H1 (cell line): ENCODE data around the gene GOLGB1. TPM values are rescaled to one million over a fixed set of nuclear protein-coding genes. Genes with fewer than 3 reads are reported as not detected.

Source experiments
- CTCF ChIA-PET: fragments of 300-600 bp; sonication (Branson Sonifier 250); formaldehyde crosslinking; loops from one replicate; lab custom pipeline; 2021; ENCODE audit not compliant: partially characterized antibody; lab: Charles Lee
- POLR2A ChIA-PET: fragments of 300-600 bp; sonication (Branson Sonifier 250); formaldehyde crosslinking; loops from one replicate; lab custom pipeline; 2021; ENCODE audit warnings: inconsistent platforms; ENCODE audit not compliant: partially characterized antibody; lab: Charles Lee
- DNase-seq, 2 experiments: peaks; one replicate each; pipeline versions ENCODE4 v3.0.0 to v3.0.0-alpha.2; 2010 to 2022; ENCODE audit warnings: low spot score in 2 of 2, low read depth in 1 of 2, mixed read lengths in 1 of 2
- FAIRE-seq: peaks from 2 replicates; lab custom pipeline; 2011; peaks lifted over from hg19 to GRCh38; lab: Jason Lieb, UNC
- H2AFZ ChIP-seq: 2 replicates; pipeline ENCODE4 v1.8.1; 2012; ENCODE audit warnings: low read length, inconsistent platforms
- H2AK5ac ChIP-seq: 2 replicates; pipeline ENCODE4 v1.6.1; 2013; ENCODE audit warnings: low read depth, low read length
- H2BK120ac ChIP-seq: replicated peaks from 2 replicates; pipeline ENCODE3; 2013; ENCODE audit warnings: low read depth, low read length, inconsistent platforms
- H2BK12ac ChIP-seq: 2 replicates; pipeline ENCODE4 v1.6.1; 2013; ENCODE audit warnings: low read depth, low read length
- H2BK15ac ChIP-seq: 2 replicates; pipeline ENCODE4 v1.6.1; 2013; ENCODE audit warnings: low read length
- H2BK20ac ChIP-seq: 2 replicates; pipeline ENCODE4 v1.6.1; 2013; ENCODE audit warnings: low read length
- H2BK5ac ChIP-seq: 2 replicates; pipeline ENCODE4 v1.6.1; 2013; ENCODE audit warnings: low read depth, low read length
- H3K14ac ChIP-seq: 2 replicates; pipeline ENCODE4 v1.6.1; 2013; ENCODE audit warnings: inconsistent platforms; ENCODE audit not compliant: insufficient read length
- H3K18ac ChIP-seq: 2 replicates; pipeline ENCODE4 v1.6.1; 2013; ENCODE audit warnings: low read length; ENCODE audit errors: extremely low read depth
- H3K23ac ChIP-seq: 2 replicates; pipeline ENCODE4 v1.6.1; 2013; ENCODE audit warnings: inconsistent platforms; ENCODE audit not compliant: insufficient read length
- H3K23me2 ChIP-seq: 2 replicates; pipeline ENCODE4 v1.6.1; 2013; ENCODE audit warnings: low read depth, low read length
- H3K27ac ChIP-seq: 2 replicates; pipeline ENCODE4 v1.6.1; 2011; ENCODE audit warnings: low read depth, low read length, inconsistent platforms
- H3K27me3 ChIP-seq, 4 experiments: replicated peaks in 1 of 4; 1 replicate in 1 of 4; 2 replicates in 3 of 4; pipeline versions ENCODE4 v1.6.1 to v1.8.1; 2011 to 2013; ENCODE audit warnings: low read length in 3 of 4, mild to moderate bottlenecking in 3 of 4, inconsistent platforms in 2 of 4, mixed read lengths in 2 of 4, moderate library complexity in 1 of 4; ENCODE audit not compliant: control insufficient read depth in 3 of 4, insufficient read depth in 3 of 4; ENCODE audit errors: extremely low read depth in 1 of 4
- H3K36me3 ChIP-seq, 4 experiments: 2 replicates each; pipeline versions ENCODE4 v1.6.1 to v1.8.1; 2011 to 2013; ENCODE audit warnings: mild to moderate bottlenecking in 4 of 4, low read length in 3 of 4, moderate library complexity in 2 of 4, control low read depth in 1 of 4, inconsistent platforms in 1 of 4; ENCODE audit not compliant: insufficient read depth in 4 of 4, control insufficient read depth in 2 of 4
- H3K4ac ChIP-seq: replicated peaks from 2 replicates; pipeline ENCODE3; 2013; ENCODE audit warnings: low read length, low read depth, mixed read lengths, inconsistent platforms; ENCODE audit not compliant: insufficient read length
- H3K4me1 ChIP-seq, 4 experiments: replicated peaks in 1 of 4; 1 replicate in 1 of 4; 2 replicates in 3 of 4; pipeline versions ENCODE4 v1.6.1 to v1.8.1; 2011 to 2013; ENCODE audit warnings: low read length in 3 of 4, inconsistent platforms in 2 of 4, mixed read lengths in 1 of 4; ENCODE audit not compliant: insufficient read depth in 4 of 4, control insufficient read depth in 3 of 4
- H3K4me2 ChIP-seq, 2 experiments: 2 replicates each; pipeline versions ENCODE4 v1.6.1 to v1.8.1; 2011 to 2013; ENCODE audit warnings: low read depth in 2 of 2, low read length in 2 of 2, control low read depth in 1 of 2, inconsistent platforms in 1 of 2, mild to moderate bottlenecking in 1 of 2; ENCODE audit not compliant: insufficient read depth in 1 of 2
- H3K4me3 ChIP-seq, 4 experiments: fragments of 200-600, 300-600 bp in 1 of 4; sonication (generic), shearing (Covaris generic), sonication (Bioruptor Twin) in 1 of 4; 2 replicates each; pipeline versions ENCODE4 v1.5.1 to v1.8.1; 2011 to 2016; ENCODE audit warnings: low read length in 4 of 4, low read depth in 3 of 4, control low read depth in 2 of 4, inconsistent platforms in 2 of 4, mild to moderate bottlenecking in 2 of 4, mixed read lengths in 1 of 4, moderate library complexity in 1 of 4; ENCODE audit not compliant: insufficient read depth in 2 of 4; ENCODE audit errors: extremely low read depth in 1 of 4
- H3K56ac ChIP-seq: replicated peaks from 2 replicates; pipeline ENCODE3; 2013; ENCODE audit warnings: low read depth, mild to moderate bottlenecking, mixed read lengths, low read length, inconsistent platforms; ENCODE audit not compliant: insufficient read length
- H3K79me1 ChIP-seq: 2 replicates; pipeline ENCODE4 v1.6.1; 2013; ENCODE audit warnings: low read depth, low read length, control low read depth
- H3K79me2 ChIP-seq, 2 experiments: 2 replicates each; pipeline versions ENCODE4 v1.6.1 to v1.8.1; 2012 to 2013; ENCODE audit warnings: low read length in 2 of 2, mild to moderate bottlenecking in 2 of 2, inconsistent platforms in 1 of 2; ENCODE audit not compliant: insufficient read depth in 2 of 2, control insufficient read depth in 1 of 2
- H3K9ac ChIP-seq, 4 experiments: replicated peaks in 1 of 4; 1 replicate in 1 of 4; 2 replicates in 3 of 4; pipeline versions ENCODE4 v1.6.1 to v1.8.1; 2011 to 2013; ENCODE audit warnings: low read depth in 3 of 4, low read length in 3 of 4, control low read depth in 2 of 4, mild to moderate bottlenecking in 2 of 4, moderate library complexity in 2 of 4, inconsistent platforms in 1 of 4; ENCODE audit errors: extremely low read depth in 1 of 4
- H3K9me3 ChIP-seq, 2 experiments: 2 replicates each; pipeline versions ENCODE4 v1.6.1 to v1.8.1; 2012 to 2013; ENCODE audit warnings: mild to moderate bottlenecking in 2 of 2, moderate library complexity in 2 of 2, control low read depth in 1 of 2, inconsistent platforms in 1 of 2, low read depth in 1 of 2, low read length in 1 of 2, mixed read lengths in 1 of 2; ENCODE audit not compliant: insufficient read depth in 2 of 2
- H4K20me1 ChIP-seq, 2 experiments: replicated peaks in 1 of 2; 2 replicates each; pipeline versions ENCODE3 to v1.8.1; 2011 to 2013; ENCODE audit warnings: inconsistent platforms in 2 of 2, low read length in 2 of 2, mild to moderate bottlenecking in 1 of 2; ENCODE audit not compliant: insufficient read depth in 2 of 2, control insufficient read depth in 1 of 2
- H4K5ac ChIP-seq: 2 replicates; pipeline ENCODE4 v1.6.1; 2013; ENCODE audit warnings: low read length, low read depth, mixed read lengths, inconsistent platforms; ENCODE audit not compliant: insufficient read length
- H4K8ac ChIP-seq: 2 replicates; pipeline ENCODE4 v1.8.0; 2013; ENCODE audit warnings: mild to moderate bottlenecking, moderate library complexity, low read length, inconsistent platforms; ENCODE audit not compliant: insufficient read depth; ENCODE audit errors: extremely low read depth
- H4K91ac ChIP-seq: replicated peaks from 2 replicates; pipeline ENCODE3; 2013; ENCODE audit warnings: low read length, mixed read lengths, inconsistent platforms; ENCODE audit not compliant: insufficient read length
- CEBPB ChIP-seq: IDR thresholded peaks from 2 replicates; pipeline ENCODE4 v1.6.1; 2012; ENCODE audit warnings: low read depth, low read length
- SIRT6 ChIP-seq: IDR thresholded peaks from one replicate; pipeline ENCODE4 v1.7.1; 2012; ENCODE audit warnings: low read length, inconsistent platforms
- WGBS, 2 experiments: shearing (Covaris generic) in 1 of 2; methylation state at CpG; one replicate each; pipeline versions ENCODE4 v1.1.6 to v1.1.7; 2013 to 2015; ENCODE audit warnings: low lambda C conversion rate in 2 of 2, mixed read lengths in 2 of 2, inconsistent platforms in 1 of 2, low coverage in 1 of 2, missing lambda C conversion rate in 1 of 2; ENCODE audit not compliant: insufficient replicate concordance in 2 of 2, insufficient coverage in 1 of 2, insufficient read length in 1 of 2; ENCODE audit errors: extremely low coverage in 1 of 2, missing lambda C conversion rate in 1 of 2; 5-methylcytosine and 5-hydroxymethylcytosine counted together
- polyA plus RNA-seq, 7 experiments: library from polyadenylated mRNA; depleted of rRNA in 3 of 7; stranded (reverse) in 5 of 7; unstranded in 2 of 7; fragments of >200 nt in 5 of 7; fragments of 200-250 nt in 2 of 7; gene quantifications; 1 replicate in 5 of 7; 2 replicates in 1 of 7; 4 replicates in 1 of 7; pipeline versions ENCODE4 v1.2.1 to v1.2.3, GENCODE V29; 2011 to 2013; ENCODE audit warnings: missing spikeins in 2 of 7, mixed read lengths in 2 of 7
- total RNA-seq: library from RNA; stranded (reverse); fragmentation: NEBNext Ultra II Directional; extraction: Animal tissue kit (Norgen Biotek cat#: 25700); gene quantifications from 2 replicates; pipeline ENCODE4 v1.2.1, GENCODE V29; 2021

GOLGB1 gene
- total and polyA plus RNA-seq, 2 of the 8 experiments (the other 6 are each of a cell fraction or from before 2014, with no cell fraction given): 5.9 to 28.5 TPM

GRCh38 chr3:121769246-121769645, 19.7 kb upstream of the GOLGB1 start:
- no peak for FAIRE-seq
- H3K4me3 ChIP-seq: no peak overlapping the region
- H3K9me3 ChIP-seq: no peaks in the 10 kb centered on the region
- no peak overlapping the region for H3K9ac ChIP-seq
- H3K23me2 ChIP-seq: no peaks in the 10 kb centered on the region
- no peak overlapping the region for H3K23ac ChIP-seq
- H4K5ac ChIP-seq: no peak overlapping the region
- no peak overlapping the region for H3K27ac ChIP-seq
- DNase-seq: no peak
- CTCF ChIA-PET: no interaction called here
- WGBS, 2 experiments: 93% methylated on average over 1 of the region's 1 CpG; no CpG with 5 or more reads in 1 of the 2 experiments
- TF ChIP-seq CEBPB (peak; percentile 98), SIRT6 (no peak)
- TF ChIP-seq, all 59 proteins: peak for 1
- H2AK5ac ChIP-seq: no peak overlapping the region
- no peak overlapping the region for H3K14ac ChIP-seq
- H4K8ac ChIP-seq: no peak overlapping the region
- no peak overlapping the region for H2BK12ac ChIP-seq
- H3K18ac ChIP-seq: no peak overlapping the region
- no peak overlapping the region for H2AFZ ChIP-seq
- H3K4me1 ChIP-seq: no peaks in the 10 kb centered on the region
- no peak overlapping the region for H4K91ac ChIP-seq
- H2BK15ac ChIP-seq: no peak overlapping the region
- H4K20me1 ChIP-seq: no peaks in the 10 kb centered on the region
- no peak overlapping the region for H2BK120ac ChIP-seq
- peaks cover 7 to 19% (median 15%) of the 10 kb centered on the region in 4 experiments for H3K36me3 ChIP-seq
- no peak overlapping the region for H3K4ac ChIP-seq
- H3K79me1 ChIP-seq: no peaks in the 10 kb centered on the region
- no peak overlapping the region for H3K4me2 ChIP-seq
- H3K79me2 ChIP-seq: no peaks in the 10 kb centered on the region
- H3K27me3 ChIP-seq: no peaks in the 10 kb centered on the region
- no peak overlapping the region for H2BK20ac ChIP-seq
- POLR2A ChIA-PET: interaction anchor here (1.4 kb wide), 1 partner anchor 20 kb away, joined by 4 read pairs; the partner anchor contains the start of gene GOLGB1
- H2BK5ac ChIP-seq: no peak overlapping the region
- no peak overlapping the region for H3K56ac ChIP-seq
